ENCODE data around the gene OVOL3. TPM values are rescaled to one million over a fixed set of nuclear protein-coding genes. Genes with fewer than 3 reads are reported as not detected.

The OVOL3 gene
- total RNA-seq, 2 experiments from 2014 or later = not detected

- TF ChIP-seq CTCF (conservative IDR thresholded peaks at IDR 0.05; ENCODE audit: low read length) = no peak
- TF ChIP-seq EZH2phosphoT487 (IDR thresholded peaks at IDR 0.05; ENCODE audit: borderline replicate concordance, low read depth, low read length) = no peak
- no peaks in the 10 kb centered on the region for H3K9me2 ChIP-seq (ENCODE audit: insufficient read depth, low read length)
- no peaks in the 10 kb centered on the region for H3K79me2 ChIP-seq (ENCODE audit: insufficient read depth, low read depth, low read length)
- no peaks in the 10 kb centered on the region for H4K20me1 ChIP-seq (ENCODE audit: insufficient read depth, low read length)
- no peaks in the 10 kb centered on the region for H3K4me1 ChIP-seq (ENCODE audit: insufficient read depth, low read length, poor library complexity, severe bottlenecking)
- no peak overlapping the region for H3K27ac ChIP-seq (ENCODE audit: low read depth, low read length, poor library complexity, severe bottlenecking)
- H3K9me3 ChIP-seq (ENCODE audit: low read length) = no peaks in the 10 kb centered on the region
- no peak overlapping the region for H3K4me2 ChIP-seq (ENCODE audit: low read length)
- no peak for DNase-seq (ENCODE audit: low spot score)
- H3K36me3 ChIP-seq (ENCODE audit: insufficient read depth, low read length) = peaks cover 93% of the 10 kb centered on the region
- intact Hi-C loops (cut with micrococcal nuclease; ENCODE audit: unreplicated experiment) = no loop called here
- H3K4me3 ChIP-seq (ENCODE audit: low read depth, low read length, poor library complexity, severe bottlenecking) = no peak overlapping the region
- BruUV-seq (replicated peaks) = no TSS peak
- no peak overlapping the region for H2AFZ ChIP-seq (ENCODE audit: low read length)
- POLR2A ChIA-PET = no interaction called here
- CTCF ChIA-PET (ENCODE audit: unreplicated experiment) = no interaction called here
Observed at GRCh38 chr19:36097036-36097435, 13.9 kb upstream of the OVOL3 start.

- H3K9me2 ChIP-seq (ENCODE audit: insufficient read depth, low read length) = no peaks in the 10 kb centered on the region
- TF ChIP-seq EZH2phosphoT487 (IDR thresholded peaks at IDR 0.05; ENCODE audit: borderline replicate concordance, low read depth, low read length) (no peak), CTCF (conservative IDR thresholded peaks at IDR 0.05; ENCODE audit: low read length) (no peak)
- intact Hi-C loops (cut with micrococcal nuclease; ENCODE audit: unreplicated experiment) = no loop called here
- POLR2A ChIA-PET = no interaction called here
- no peak for DNase-seq (ENCODE audit: low spot score)
- CTCF ChIA-PET (ENCODE audit: unreplicated experiment) = no interaction called here
- no peak overlapping the region for H3K4me2 ChIP-seq (ENCODE audit: low read length)
- H3K9me3 ChIP-seq (ENCODE audit: low read length) = no peaks in the 10 kb centered on the region
- H4K20me1 ChIP-seq (ENCODE audit: insufficient read depth, low read length) = no peaks in the 10 kb centered on the region
- H3K36me3 ChIP-seq (ENCODE audit: insufficient read depth, low read length) = peaks cover 93% of the 10 kb centered on the region
- no peak overlapping the region for H3K27ac ChIP-seq (ENCODE audit: low read depth, low read length, poor library complexity, severe bottlenecking)
- BruUV-seq (replicated peaks) = no TSS peak
- no peaks in the 10 kb centered on the region for H3K4me1 ChIP-seq (ENCODE audit: insufficient read depth, low read length, poor library complexity, severe bottlenecking)
- no peak overlapping the region for H2AFZ ChIP-seq (ENCODE audit: low read length)
- H3K79me2 ChIP-seq (ENCODE audit: insufficient read depth, low read depth, low read length) = no peaks in the 10 kb centered on the region
- H3K4me3 ChIP-seq (ENCODE audit: low read depth, low read length, poor library complexity, severe bottlenecking) = no peak overlapping the region
Observed at GRCh38 chr19:36099166-36099785, 11.7 kb upstream of the OVOL3 start.

- Histone ChIP-seq H3K79me2 (ENCODE audit: insufficient read depth, low read depth, low read length) (no peaks in the 10 kb centered on the region), H2AFZ (ENCODE audit: low read length) (no peak overlapping the region), H3K36me3 (ENCODE audit: insufficient read depth, low read length) (peaks cover 94% of the 10 kb centered on the region), H3K9me3 (ENCODE audit: low read length) (no peaks in the 10 kb centered on the region), H3K27ac (ENCODE audit: low read depth, low read length, poor library complexity, severe bottlenecking) (no peak overlapping the region), H4K20me1 (ENCODE audit: insufficient read depth, low read length) (no peaks in the 10 kb centered on the region), H3K9me2 (ENCODE audit: insufficient read depth, low read length) (no peaks in the 10 kb centered on the region), H3K4me2 (ENCODE audit: low read length) (no peak overlapping the region), H3K4me3 (ENCODE audit: low read depth, low read length, poor library complexity, severe bottlenecking) (no peak overlapping the region), H3K4me1 (ENCODE audit: insufficient read depth, low read length, poor library complexity, severe bottlenecking) (no peaks in the 10 kb centered on the region)
- CTCF ChIA-PET (ENCODE audit: unreplicated experiment) = no interaction called here
- BruUV-seq (replicated peaks) = no TSS peak
- POLR2A ChIA-PET = no interaction called here
- intact Hi-C loops (cut with micrococcal nuclease; ENCODE audit: unreplicated experiment) = no loop called here
- no peak for TF ChIP-seq EZH2phosphoT487 (IDR thresholded peaks at IDR 0.05; ENCODE audit: borderline replicate concordance, low read depth, low read length)
- TF ChIP-seq CTCF (conservative IDR thresholded peaks at IDR 0.05; ENCODE audit: low read length) = no peak
- DNase-seq (ENCODE audit: low spot score) = no peak
Observed at GRCh38 chr19:36100476-36100875, 10.5 kb upstream of the OVOL3 start.

All from OCI-LY7 (cell line).